H9 (cell line): ENCODE measurements around the gene RBM19. TPM values are rescaled to one million over a fixed set of nuclear protein-coding genes. Genes with fewer than 3 reads are reported as not detected.

Experiments used
- DNase-seq: peaks from one replicate; pipeline ENCODE4 v3.0.0-alpha.2; 2017
- H2AFZ ChIP-seq: one replicate; pipeline ENCODE4 v1.6.1; 2013; ENCODE audit warnings: mild to moderate bottlenecking, low read length, control low read depth, moderate library complexity
- H2AK5ac ChIP-seq: 2 replicates; pipeline ENCODE4 v1.6.1; 2013; ENCODE audit warnings: low read length, control low read depth, mixed read lengths; ENCODE audit not compliant: insufficient read length
- H2BK120ac ChIP-seq: one replicate; pipeline ENCODE4 v1.6.1; 2013; ENCODE audit warnings: low read depth, mild to moderate bottlenecking, low read length, control low read depth, inconsistent platforms; ENCODE audit not compliant: poor library complexity, severe bottlenecking
- H2BK12ac ChIP-seq: 2 replicates; pipeline ENCODE4 v1.6.1; 2013; ENCODE audit warnings: low read length, control low read depth, mixed read lengths, low read depth; ENCODE audit not compliant: insufficient read length
- H2BK15ac ChIP-seq: 2 replicates; pipeline ENCODE4 v1.6.1; 2013; ENCODE audit warnings: low read depth, low read length, control low read depth
- H2BK20ac ChIP-seq: one replicate; pipeline ENCODE4 v1.6.1; 2013; ENCODE audit warnings: low read depth, mild to moderate bottlenecking, low read length, control low read depth, inconsistent platforms; ENCODE audit not compliant: poor library complexity, severe bottlenecking
- H2BK5ac ChIP-seq: 2 replicates; pipeline ENCODE4 v1.6.1; 2013; ENCODE audit warnings: low read length, control low read depth, mixed read lengths; ENCODE audit not compliant: insufficient read length
- H3K14ac ChIP-seq: 2 replicates; pipeline ENCODE4 v1.6.1; 2013; ENCODE audit warnings: low read length, control low read depth; ENCODE audit not compliant: insufficient read depth
- H3K18ac ChIP-seq: 2 replicates; pipeline ENCODE4 v1.6.1; 2013; ENCODE audit warnings: low read depth, mild to moderate bottlenecking, mixed read lengths, low read length, control low read depth; ENCODE audit not compliant: insufficient read length
- H3K23ac ChIP-seq: 2 replicates; pipeline ENCODE4 v1.6.1; 2013; ENCODE audit warnings: low read length, control low read depth, mixed read lengths, low read depth; ENCODE audit not compliant: insufficient read length
- H3K23me2 ChIP-seq: 2 replicates; pipeline ENCODE4 v1.6.1; 2013; ENCODE audit warnings: low read depth, mild to moderate bottlenecking, mixed read lengths, low read length, control low read depth; ENCODE audit not compliant: insufficient read length, poor library complexity, severe bottlenecking
- H3K27ac ChIP-seq: 2 replicates; pipeline ENCODE4 v1.5.1; 2013; ENCODE audit warnings: low read length, control low read depth, mixed read lengths, low read depth; ENCODE audit not compliant: insufficient read length
- H3K27me3 ChIP-seq: 2 replicates; pipeline ENCODE4 v1.6.1; 2013; ENCODE audit warnings: low read length, control low read depth, inconsistent platforms; ENCODE audit not compliant: insufficient read depth
- H3K4ac ChIP-seq: 2 replicates; pipeline ENCODE4 v1.6.1; 2013; ENCODE audit warnings: low read depth, mild to moderate bottlenecking, control low read depth, inconsistent platforms, low read length, moderate library complexity
- H3K4me1 ChIP-seq: 2 replicates; pipeline ENCODE4 v1.6.1; 2013; ENCODE audit warnings: low read length, control low read depth, inconsistent platforms; ENCODE audit not compliant: insufficient read depth
- H3K4me2 ChIP-seq: 2 replicates; pipeline ENCODE4 v1.6.1; 2013; ENCODE audit warnings: low read length, control low read depth, mixed read lengths; ENCODE audit not compliant: insufficient read length, insufficient read depth
- H3K56ac ChIP-seq: 2 replicates; pipeline ENCODE4 v1.6.1; 2013; ENCODE audit warnings: low read depth, mild to moderate bottlenecking, mixed read lengths, low read length, control low read depth; ENCODE audit not compliant: insufficient read length
- H3K79me1 ChIP-seq: 2 replicates; pipeline ENCODE4 v1.6.1; 2013; ENCODE audit warnings: low read depth, mild to moderate bottlenecking, moderate library complexity, low read length, control low read depth, inconsistent platforms; ENCODE audit not compliant: insufficient read depth, poor library complexity, severe bottlenecking
- H3K79me2 ChIP-seq: 2 replicates; pipeline ENCODE4 v1.6.1; 2013; ENCODE audit warnings: low read length, control low read depth, inconsistent platforms; ENCODE audit not compliant: insufficient read depth
- H3K9ac ChIP-seq: 2 replicates; pipeline ENCODE4 v1.6.1; 2013; ENCODE audit warnings: low read length, control low read depth, mixed read lengths; ENCODE audit not compliant: insufficient read length; ENCODE audit errors: extremely low read depth
- H3K9me3 ChIP-seq: one replicate; pipeline ENCODE4 v1.6.1; 2013; ENCODE audit warnings: low read depth, low read length, inconsistent platforms; ENCODE audit not compliant: control insufficient read depth
- H3T11ph ChIP-seq: one replicate; pipeline ENCODE4 v1.6.1; 2013; ENCODE audit warnings: mild to moderate bottlenecking, low read length, control low read depth, inconsistent platforms
- H4K20me1 ChIP-seq: one replicate; pipeline ENCODE4 v1.6.1; 2013; ENCODE audit not compliant: control insufficient read depth, insufficient read length, insufficient read depth
- H4K5ac ChIP-seq: 2 replicates; pipeline ENCODE4 v1.6.1; 2013; ENCODE audit warnings: low read depth, mild to moderate bottlenecking, mixed read lengths, low read length, control low read depth; ENCODE audit not compliant: insufficient read length
- H4K8ac ChIP-seq: replicated peaks from 2 replicates; pipeline ENCODE4 v1.6.1; 2013; ENCODE audit warnings: low read length, control low read depth, mixed read lengths, low read depth; ENCODE audit not compliant: insufficient read length
- H4K91ac ChIP-seq: 2 replicates; pipeline ENCODE4 v1.6.1; 2013; ENCODE audit warnings: low read depth, mild to moderate bottlenecking, moderate library complexity, mixed read lengths, low read length, control low read depth; ENCODE audit not compliant: insufficient read length
- H3K27ac Mint-ChIP-seq, 3 experiments: 2 replicates in 2 of 3; 3 replicates in 1 of 3; pipeline ENCODE4 v1.8.0; 2020 to 2021; ENCODE audit warnings: mixed read lengths in 3 of 3, mild to moderate bottlenecking in 1 of 3, moderate library complexity in 1 of 3
- H3K27me3 Mint-ChIP-seq: 2 replicates; pipeline ENCODE4 v1.8.0; 2021; ENCODE audit warnings: low read depth, mild to moderate bottlenecking, moderate library complexity, mixed read lengths
- H3K36me3 Mint-ChIP-seq, 3 experiments: 2 replicates in 2 of 3; 3 replicates in 1 of 3; pipeline ENCODE4 v1.8.0; 2020 to 2021; ENCODE audit warnings: low read depth in 3 of 3, mixed read lengths in 3 of 3; ENCODE audit not compliant: insufficient read depth in 1 of 3
- H3K4me1 Mint-ChIP-seq, 2 experiments: 2 replicates each; pipeline ENCODE4 v1.8.0; 2020; ENCODE audit warnings: mixed read lengths in 2 of 2
- H3K4me3 Mint-ChIP-seq, 2 experiments: 2 replicates in 1 of 2; 3 replicates in 1 of 2; pipeline ENCODE4 v1.8.0; 2020 to 2021; ENCODE audit warnings: mild to moderate bottlenecking in 2 of 2, mixed read lengths in 2 of 2, moderate library complexity in 1 of 2
- H3K9me3 Mint-ChIP-seq, 2 experiments: 2 replicates in 1 of 2; 3 replicates in 1 of 2; pipeline ENCODE4 v1.8.0; 2020; ENCODE audit warnings: mild to moderate bottlenecking in 2 of 2, mixed read lengths in 2 of 2, moderate library complexity in 1 of 2
- WGBS: extraction: QIAGEN DNeasy Blood & Tissue Kit; methylation state at CpG from one replicate; pipeline ENCODE4 v1.1.7; 2013; ENCODE audit warnings: missing lambda C conversion rate, low lambda C conversion rate, mixed read lengths; ENCODE audit not compliant: insufficient read length; ENCODE audit errors: extremely low coverage; 5-methylcytosine and 5-hydroxymethylcytosine counted together
- total RNA-seq: library from RNA; stranded (reverse); gene quantifications from 2 replicates; pipeline ENCODE4 v1.2.1, GENCODE V29; 2021
- TF ChIP-seq, protein P1 (sequence below): fragments of 200-600 bp; sonication (generic); conservative IDR thresholded peaks from 3 replicates; pipeline ENCODE4 v1.8.0; 2021; ENCODE audit warnings: antibody characterized with exemption, mild to moderate bottlenecking

The RBM19 gene
- total RNA-seq, 1 experiment from 2014 or later, result 32.2 TPM

DNA sequence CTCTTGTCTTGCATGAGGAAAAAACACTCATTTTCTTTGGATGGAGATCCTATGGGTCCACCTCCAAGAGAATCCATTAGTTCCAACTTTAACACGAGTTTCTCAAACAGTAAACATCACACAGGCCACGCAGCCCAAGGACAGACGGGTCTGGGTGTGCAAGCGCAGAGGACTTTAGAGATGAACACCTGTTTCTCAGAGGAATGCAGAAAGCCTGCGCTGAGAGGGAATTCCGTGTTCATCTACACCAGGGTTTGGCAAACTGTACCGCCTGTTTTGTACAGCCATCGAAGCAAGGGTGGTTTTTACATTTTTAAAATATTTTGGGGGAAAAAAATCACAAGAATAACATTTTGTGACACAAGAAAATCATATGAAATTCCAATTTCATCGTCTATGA lies 79.4 kb downstream of the RBM19 start:
- no peaks in the 10 kb centered on the region for H3K27me3 Mint-ChIP-seq
- H2BK20ac ChIP-seq, result no peak overlapping the region
- no CpG with 5 or more reads among the region's 9 CpGs for WGBS
- no peak overlapping the region for H2AFZ ChIP-seq
- no peak overlapping the region for H2BK12ac ChIP-seq
- H3T11ph ChIP-seq, result no peak overlapping the region
- H3K4me2 ChIP-seq, result no peak overlapping the region
- H3K4me1 Mint-ChIP-seq, result peaks cover 8 to 20% of the 10 kb centered on the region in 2 experiments
- no peak overlapping the region for H2BK120ac ChIP-seq
- no peaks in the 10 kb centered on the region for H3K4me1 ChIP-seq
- H3K9me3 ChIP-seq, result no peaks in the 10 kb centered on the region
- no peak overlapping the region for H2BK15ac ChIP-seq
- peaks cover 15 to 24% (median 20%) of the 10 kb centered on the region in 3 experiments; a peak in 6 of 7 replicates for H3K36me3 Mint-ChIP-seq
- H4K5ac ChIP-seq, result no peak overlapping the region
- TF ChIP-seq, protein P1, sequence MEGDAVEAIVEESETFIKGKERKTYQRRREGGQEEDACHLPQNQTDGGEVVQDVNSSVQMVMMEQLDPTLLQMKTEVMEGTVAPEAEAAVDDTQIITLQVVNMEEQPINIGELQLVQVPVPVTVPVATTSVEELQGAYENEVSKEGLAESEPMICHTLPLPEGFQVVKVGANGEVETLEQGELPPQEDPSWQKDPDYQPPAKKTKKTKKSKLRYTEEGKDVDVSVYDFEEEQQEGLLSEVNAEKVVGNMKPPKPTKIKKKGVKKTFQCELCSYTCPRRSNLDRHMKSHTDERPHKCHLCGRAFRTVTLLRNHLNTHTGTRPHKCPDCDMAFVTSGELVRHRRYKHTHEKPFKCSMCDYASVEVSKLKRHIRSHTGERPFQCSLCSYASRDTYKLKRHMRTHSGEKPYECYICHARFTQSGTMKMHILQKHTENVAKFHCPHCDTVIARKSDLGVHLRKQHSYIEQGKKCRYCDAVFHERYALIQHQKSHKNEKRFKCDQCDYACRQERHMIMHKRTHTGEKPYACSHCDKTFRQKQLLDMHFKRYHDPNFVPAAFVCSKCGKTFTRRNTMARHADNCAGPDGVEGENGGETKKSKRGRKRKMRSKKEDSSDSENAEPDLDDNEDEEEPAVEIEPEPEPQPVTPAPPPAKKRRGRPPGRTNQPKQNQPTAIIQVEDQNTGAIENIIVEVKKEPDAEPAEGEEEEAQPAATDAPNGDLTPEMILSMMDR, result no peak
- H3K4ac ChIP-seq, result no peak overlapping the region
- H3K27ac ChIP-seq, result no peak overlapping the region
- H3K23ac ChIP-seq, result no peak overlapping the region
- H4K91ac ChIP-seq, result no peak overlapping the region
- peaks cover 3% of the 10 kb centered on the region for H4K20me1 ChIP-seq
- no peaks in the 10 kb centered on the region for H3K79me2 ChIP-seq
- no peaks in the 10 kb centered on the region for H3K23me2 ChIP-seq
- H3K56ac ChIP-seq, result no peak overlapping the region
- H3K4me3 Mint-ChIP-seq, result no peak overlapping the region
- peaks cover 7 to 14% of the 10 kb centered on the region in 2 experiments; a peak in 4 of 5 replicates for H3K9me3 Mint-ChIP-seq
- H3K27ac Mint-ChIP-seq, result peak overlapping the region in 1 of 3 experiments; percentile 13; a peak in 1 of 7 replicates
- H2BK5ac ChIP-seq, result no peak overlapping the region
- no peak overlapping the region for H3K14ac ChIP-seq
- H3K27me3 ChIP-seq, result no peaks in the 10 kb centered on the region
- H3K79me1 ChIP-seq, result no peaks in the 10 kb centered on the region
- no peak overlapping the region for H4K8ac ChIP-seq
- no peak overlapping the region for H2AK5ac ChIP-seq
- no peak overlapping the region for H3K18ac ChIP-seq
- no peak for DNase-seq
- H3K9ac ChIP-seq, result no peak overlapping the region
